ENCODE measurements around the gene GABRG1. TPM values are rescaled to one million over a fixed set of nuclear protein-coding genes. Genes with fewer than 3 reads are reported as not detected.

The GABRG1 gene
- total RNA-seq, 1 experiment from 2014 or later, result not detected

DNA sequence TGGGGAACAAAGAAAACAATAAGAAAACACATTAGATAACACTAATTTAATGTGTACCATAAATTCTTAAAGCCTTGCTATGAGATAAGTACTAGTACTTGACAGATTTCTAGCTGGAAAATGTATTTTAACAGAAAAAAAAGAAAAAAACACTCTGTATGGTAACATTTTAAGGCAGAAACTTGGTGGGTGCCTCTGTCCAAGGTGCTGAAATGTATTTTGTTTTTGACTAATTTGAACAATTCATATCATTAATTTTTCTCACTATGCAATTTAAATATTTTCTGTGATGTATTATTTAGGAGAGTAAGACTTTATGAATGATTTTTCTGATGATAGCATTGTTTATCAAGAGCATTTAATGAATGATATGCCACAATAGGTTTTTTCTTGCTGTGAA lies 107.5 kb downstream of the GABRG1 start:
- in situ Hi-C loops (cut with HindIII; ENCODE audit: low pct_unique_long_range_greater_than_20kb, low sequenced_read_pairs), result no loop called here
- DNase-seq (ENCODE audit: low read depth, low spot score), result no peak
- no peaks in the 10 kb centered on the region for H3K9me3 ChIP-seq (ENCODE audit: control insufficient read depth, insufficient read depth, low read depth, low read length)
- H3K4me1 ChIP-seq (ENCODE audit: control insufficient read depth, insufficient read depth, low read length), result no peaks in the 10 kb centered on the region
- intact Hi-C loops (cut with micrococcal nuclease; ENCODE audit: unreplicated experiment), result no loop called here
- H3K36me3 ChIP-seq (ENCODE audit: control insufficient read depth, insufficient read depth, low read length), result no peaks in the 10 kb centered on the region
- TF ChIP-seq TCF7L2 (IDR thresholded peaks at IDR 0.05; ENCODE audit: low read depth, low read length) (no peak), CTCF (IDR thresholded peaks at IDR 0.05) (no peak), SIN3A (IDR thresholded peaks at IDR 0.05; ENCODE audit: borderline replicate concordance, insufficient read depth, low read depth, low read length) (no peak), REST (IDR thresholded peaks at IDR 0.05; ENCODE audit: insufficient read depth in 1 of 2, low read depth in 2 of 2, low read length in 1 of 2) (peak in 1 of 2 experiments; percentile 84; a peak in 2 of 4 replicates)
- no peak overlapping the region for H3K27ac ChIP-seq (ENCODE audit: low read length)
- ATAC-seq, result no peak
- POLR2A ChIA-PET, result no interaction called here
- BruUV-seq (replicated peaks), result no TSS peak
- H3K4me3 ChIP-seq (ENCODE audit: low read depth in 2 of 2, low read length in 2 of 2), result no peak overlapping the region
- H3K27me3 ChIP-seq (ENCODE audit: control insufficient read depth, insufficient read depth, low read length), result no peaks in the 10 kb centered on the region
- CTCF ChIA-PET, result no interaction called here

DNA sequence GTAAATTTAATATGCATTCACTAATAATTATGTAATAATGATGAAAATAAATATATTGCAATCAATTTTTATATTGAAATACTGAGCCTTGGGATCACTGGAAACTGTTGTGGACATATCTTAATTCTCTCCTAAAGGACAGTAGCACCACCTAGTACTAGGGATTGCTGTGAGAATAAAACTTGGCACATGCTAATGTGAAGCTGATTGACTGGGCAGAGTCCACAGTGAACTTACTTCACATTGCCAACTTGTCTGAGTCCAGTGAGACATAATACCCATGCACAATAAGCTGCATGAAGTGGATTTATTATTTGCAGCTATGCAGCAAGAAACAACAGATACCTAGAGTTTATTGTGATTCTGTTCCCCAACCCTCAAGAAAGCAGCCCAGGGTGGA lies 131.1 kb downstream of the GABRG1 start:
- no peak overlapping the region for H3K27ac ChIP-seq (ENCODE audit: low read length)
- ChIA-PET POLR2A (no interaction called here), CTCF (no interaction called here)
- DNase-seq (ENCODE audit: low read depth, low spot score), result no peak
- H3K4me3 ChIP-seq (ENCODE audit: low read depth in 2 of 2, low read length in 2 of 2), result no peak overlapping the region
- BruUV-seq (replicated peaks), result no TSS peak
- H3K36me3 ChIP-seq (ENCODE audit: control insufficient read depth, insufficient read depth, low read length), result no peaks in the 10 kb centered on the region
- TF ChIP-seq REST (IDR thresholded peaks at IDR 0.05; ENCODE audit: insufficient read depth in 1 of 2, low read depth in 2 of 2, low read length in 1 of 2) (no peak), SIN3A (IDR thresholded peaks at IDR 0.05; ENCODE audit: borderline replicate concordance, insufficient read depth, low read depth, low read length) (no peak), POLR2AphosphoS5 (IDR thresholded peaks at IDR 0.05; ENCODE audit: low read depth, low read length) (no peak), CTCF (IDR thresholded peaks at IDR 0.05) (no peak), TCF7L2 (IDR thresholded peaks at IDR 0.05; ENCODE audit: low read depth, low read length) (no peak)
- ATAC-seq, result no peak
- intact Hi-C loops (cut with micrococcal nuclease; ENCODE audit: unreplicated experiment), result no loop called here
- no peaks in the 10 kb centered on the region for H3K4me1 ChIP-seq (ENCODE audit: control insufficient read depth, insufficient read depth, low read length)
- in situ Hi-C loops (cut with HindIII; ENCODE audit: low pct_unique_long_range_greater_than_20kb, low sequenced_read_pairs), result no loop called here
- H3K27me3 ChIP-seq (ENCODE audit: control insufficient read depth, insufficient read depth, low read length), result no peaks in the 10 kb centered on the region
- no peaks in the 10 kb centered on the region for H3K9me3 ChIP-seq (ENCODE audit: control insufficient read depth, insufficient read depth, low read depth, low read length)
